Gastroesophageal sphincter (tissue), 4 donors: Measurements from ENCODE around the gene NAALADL1. TPM values are rescaled to one million over a fixed set of nuclear protein-coding genes. Genes with fewer than 3 reads are reported as not detected.

Experiments used
- ATAC-seq: fragments of 150-250 bp; one replicate; pipeline ENCODE4 v1.9.1; 2016; ENCODE audit warnings: mild to moderate bottlenecking, moderate library complexity
- H3K27ac ChIP-seq, 4 donors: fragments of 200-600 bp; sonication (generic) in 3 of 4; 1 replicate in 3 of 4; 2 replicates in 1 of 4; pipeline ENCODE4 v1.5.1; 2016 to 2019
- H3K27me3 ChIP-seq: fragments of 200-600 bp; sonication (generic); one replicate; pipeline ENCODE4 v1.5.1; 2019
- H3K36me3 ChIP-seq, 2 donors: fragments of 200-600 bp; sonication (generic); one replicate each; pipeline ENCODE4 v1.5.1; 2019; ENCODE audit warnings: control low read depth in 1 of 2
- H3K4me1 ChIP-seq, 3 donors: fragments of 200-600 bp; sonication (generic); 1 replicate in 2 of 3; 2 replicates in 1 of 3; pipeline ENCODE4 v1.5.1; 2016 to 2019; ENCODE audit warnings: control low read depth in 2 of 3
- H3K4me3 ChIP-seq, 2 donors: fragments of 200-600 bp; sonication (generic); one replicate each; pipeline ENCODE4 v1.5.1; 2019; ENCODE audit warnings: mild to moderate bottlenecking in 1 of 2, moderate library complexity in 1 of 2
- H3K9me3 ChIP-seq, 3 donors: fragments of 200-600 bp; sonication (generic); one replicate each; pipeline ENCODE4 v1.5.1; 2017 to 2019; ENCODE audit warnings: control low read depth in 2 of 3
- CTCF ChIP-seq, 4 experiments: fragments of 200-600 bp in 2 of 4; fragments of 450-650 bp in 2 of 4; sonication (generic) in 1 of 4; IDR thresholded peaks; one replicate each; pipeline ENCODE4 v1.5.1; 2017 to 2019; ENCODE audit warnings: antibody characterized with exemption in 4 of 4, mild to moderate bottlenecking in 2 of 4, moderate library complexity in 2 of 4
- EP300 ChIP-seq: sonication (generic); formaldehyde crosslinking; IDR thresholded peaks from one replicate; pipeline ENCODE4 v1.6.1; 2017; ENCODE audit warnings: antibody characterized with exemption, mild to moderate bottlenecking
- POLR2A ChIP-seq, 2 donors: fragments of 450-650 bp; IDR thresholded peaks; one replicate each; pipeline ENCODE4 v1.6.1; 2017; ENCODE audit warnings: antibody characterized with exemption in 2 of 2, mild to moderate bottlenecking in 2 of 2, moderate library complexity in 1 of 2
- POLR2AphosphoS5 ChIP-seq: sonication (generic); formaldehyde crosslinking; IDR thresholded peaks from one replicate; pipeline ENCODE4 v1.6.1; 2017; ENCODE audit warnings: antibody characterized with exemption
- WGBS, 2 donors: methylation state at CpG; one replicate each; pipeline ENCODE4 v1.1.5; 2018; ENCODE audit warnings: low coverage in 1 of 2; 5-methylcytosine and 5-hydroxymethylcytosine counted together
- total RNA-seq, 4 donors: library from RNA; depleted of rRNA; stranded (reverse); fragments of >200 nt; gene quantifications; one replicate each; pipeline ENCODE4 v1.1.0, GENCODE V29; 2016

NAALADL1 gene
- total RNA-seq, 4 donors from 2014 or later: 21.8 to 38.5 (median 29.0) TPM

GRCh38 chr11:65086809-65087208, 28.5 kb upstream of the NAALADL1 start:
- no peak overlapping the region for H3K4me3 ChIP-seq
- no peaks in the 10 kb centered on the region for H3K27me3 ChIP-seq
- ATAC-seq: no peak
- H3K27ac ChIP-seq: no peak overlapping the region
- H3K4me1 ChIP-seq: peaks cover 0 to 24% (median 14%) of the 10 kb centered on the region in 3 donors
- H3K36me3 ChIP-seq: peaks cover 0 to 51% of the 10 kb centered on the region in 2 donors
- TF ChIP-seq EP300 (no peak), POLR2A (IDR thresholded peaks at IDR 0.05) (no peak), CTCF (IDR thresholded peaks at IDR 0.05) (no peak), POLR2AphosphoS5 (no peak)
- 81 to 100% methylated on average over 2 to 3 of the region's 9 CpGs for WGBS, 2 donors
- H3K9me3 ChIP-seq: no peaks in the 10 kb centered on the region

GRCh38 chr11:65085446-65085845, 27.1 kb upstream of the NAALADL1 start:
- peaks cover 0 to 24% (median 14%) of the 10 kb centered on the region in 3 donors for H3K4me1 ChIP-seq

GRCh38 chr11:65084598-65085375, 26.4 kb upstream of the NAALADL1 start:
- Histone ChIP-seq H3K27ac (peak overlapping the region; percentile 67 to 97 (median 93)), H3K36me3 (peaks cover 0 to 48% of the 10 kb centered on the region in 2 donors), H3K4me3 (peak overlapping the region; percentile 68 to 81), H3K4me1 (peaks cover 0 to 24% (median 14%) of the 10 kb centered on the region in 3 donors), H3K27me3 (no peaks in the 10 kb centered on the region), H3K9me3 (no peaks in the 10 kb centered on the region)
- WGBS, 2 donors: 33 to 35% methylated on average over 3 to 12 of the region's 23 CpGs
- no peak for TF ChIP-seq EP300
- no peak for TF ChIP-seq POLR2A (IDR thresholded peaks at IDR 0.05)
- TF ChIP-seq CTCF (IDR thresholded peaks at IDR 0.05): no peak
- TF ChIP-seq POLR2AphosphoS5: no peak
- ATAC-seq: no peak

More at GRCh38 chr11:65085446-65085845, 27.1 kb upstream of the NAALADL1 start:
- TF ChIP-seq POLR2AphosphoS5 (no peak), EP300 (no peak), CTCF (IDR thresholded peaks at IDR 0.05) (no peak), POLR2A (IDR thresholded peaks at IDR 0.05) (no peak)
- H3K9me3 ChIP-seq: no peaks in the 10 kb centered on the region
- no peak overlapping the region for H3K27ac ChIP-seq
- no peaks in the 10 kb centered on the region for H3K27me3 ChIP-seq
- peaks cover 0 to 51% of the 10 kb centered on the region in 2 donors for H3K36me3 ChIP-seq
- no peak overlapping the region for H3K4me3 ChIP-seq
- no peak for ATAC-seq
- 83 to 89% methylated on average over 1 to 4 of the region's 4 CpGs for WGBS, 2 donors

- no peaks in the 10 kb centered on the region for H3K9me3 ChIP-seq
- H3K36me3 ChIP-seq: peaks cover 0 to 41% of the 10 kb centered on the region in 2 donors
- H3K27me3 ChIP-seq: no peaks in the 10 kb centered on the region
- H3K27ac ChIP-seq: peak within 1 kb of the TSS; percentile 67 to 97 (median 93)
- 0% methylated on average over 5 to 23 of the region's 79 CpGs for WGBS, 2 donors
- H3K4me3 ChIP-seq: peak within 1 kb of the TSS; percentile 68 to 81
- ATAC-seq: peak; percentile 98
- peaks cover 0 to 24% (median 14%) of the 10 kb centered on the region in 3 donors for H3K4me1 ChIP-seq
- TF ChIP-seq POLR2AphosphoS5: peak; percentile 92
- TF ChIP-seq POLR2A (IDR thresholded peaks at IDR 0.05): peak; percentile 52 to 60
- TF ChIP-seq CTCF (IDR thresholded peaks at IDR 0.05): peak in 1 of 4 experiments; percentile 13
- TF ChIP-seq EP300: no peak
These were observed 25.7 kb upstream of the NAALADL1 start, which contains the start of the genes CDCA5 and ZFPL1 for GRCh38 chr11:65083834-65084597. TSS of gene CDCA5 (minus strand) at chr11:65084040. CDS start at chr11:65083978, 62 bp downstream. TSS of gene ZFPL1 (plus strand) at chr11:65084222. CDS start at chr11:65084699, 477 bp downstream.
